HEK293 (cell line): ENCODE measurements around the gene ARHGAP33.

Experiments used
- HIC1 ChIP-seq: fragments of 450-650 bp; formaldehyde crosslinking; IDR thresholded peaks from 2 replicates; pipeline ENCODE4 v1.5.1; 2016; ENCODE audit warnings: missing biosample characterization, missing genetic modification characterization
- HOXC10 ChIP-seq: sonication (generic); formaldehyde crosslinking; IDR thresholded peaks from 2 replicates; pipeline ENCODE4 v1.8.1; 2023; ENCODE audit warnings: mild to moderate bottlenecking, missing genetic modification reagents
- SP3 ChIP-seq: fragments of 450-650 bp; formaldehyde crosslinking; IDR thresholded peaks from 2 replicates; pipeline ENCODE4 v1.5.1; 2016; ENCODE audit warnings: missing biosample characterization, missing genetic modification characterization
- YY1 ChIP-seq: fragments of 450-650 bp; formaldehyde crosslinking; IDR thresholded peaks from 2 replicates; pipeline ENCODE4 v1.5.1; 2018; ENCODE audit warnings: missing biosample characterization, missing genetic modification characterization
- ZBTB17 ChIP-seq: fragments of 450-650 bp; formaldehyde crosslinking; IDR thresholded peaks from 2 replicates; pipeline ENCODE4 v1.5.1; 2016; ENCODE audit warnings: missing biosample characterization, missing genetic modification characterization
- ZBTB6 ChIP-seq: fragments of 450-650 bp; formaldehyde crosslinking; IDR thresholded peaks from 2 replicates; pipeline ENCODE4 v1.5.1; 2017; ENCODE audit warnings: missing biosample characterization, missing genetic modification characterization
- ZBTB7A ChIP-seq: fragments of 450-650 bp; formaldehyde crosslinking; IDR thresholded peaks from 2 replicates; pipeline ENCODE4 v1.5.1; 2016; ENCODE audit warnings: low read depth, missing biosample characterization, missing genetic modification characterization
- ZNF121 ChIP-seq: fragments of 450-650 bp; formaldehyde crosslinking; IDR thresholded peaks from 2 replicates; pipeline ENCODE4 v1.5.1; 2016; ENCODE audit warnings: missing biosample characterization, missing genetic modification characterization
- ZNF148 ChIP-seq: fragments of 450-650 bp; formaldehyde crosslinking; IDR thresholded peaks from 2 replicates; pipeline ENCODE4 v1.5.0; 2017; ENCODE audit warnings: missing biosample characterization, missing genetic modification characterization, borderline replicate concordance
- ZNF16 ChIP-seq: fragments of 450-650 bp; formaldehyde crosslinking; IDR thresholded peaks from 2 replicates; pipeline ENCODE4 v1.5.1; 2016; ENCODE audit warnings: low read depth, missing biosample characterization, missing genetic modification characterization
- ZNF184 ChIP-seq: fragments of 450-650 bp; IDR thresholded peaks from 2 replicates; pipeline ENCODE4 v1.5.1; 2018; ENCODE audit warnings: missing biosample characterization, mild to moderate bottlenecking, missing genetic modification characterization
- ZNF202 ChIP-seq: fragments of 450-650 bp; formaldehyde crosslinking; IDR thresholded peaks from 2 replicates; pipeline ENCODE4 v1.5.1; 2016; ENCODE audit warnings: missing biosample characterization, missing genetic modification characterization, borderline replicate concordance
- ZNF211 ChIP-seq: fragments of 450-650 bp; formaldehyde crosslinking; IDR thresholded peaks from 2 replicates; pipeline ENCODE4 v1.5.1; 2016; ENCODE audit warnings: low read depth, missing biosample characterization, missing genetic modification characterization
- ZNF214 ChIP-seq: fragments of 450-650 bp; formaldehyde crosslinking; IDR thresholded peaks from 2 replicates; pipeline ENCODE4 v1.5.1; 2017; ENCODE audit warnings: missing biosample characterization, mild to moderate bottlenecking, missing genetic modification characterization, borderline replicate concordance
- ZNF248 ChIP-seq: fragments of 450-650 bp; formaldehyde crosslinking; IDR thresholded peaks from 2 replicates; pipeline ENCODE4 v1.5.1; 2017; ENCODE audit warnings: missing biosample characterization, missing genetic modification characterization
- ZNF26 ChIP-seq: fragments of 450-650 bp; formaldehyde crosslinking; IDR thresholded peaks from 2 replicates; pipeline ENCODE4 v1.5.1; 2016; ENCODE audit warnings: missing biosample characterization, missing genetic modification characterization
- ZNF266 ChIP-seq: fragments of 450-650 bp; formaldehyde crosslinking; IDR thresholded peaks from 2 replicates; pipeline ENCODE4 v1.5.1; 2016; ENCODE audit warnings: missing biosample characterization, missing genetic modification characterization, low read depth
- ZNF292 ChIP-seq: fragments of 450-650 bp; formaldehyde crosslinking; IDR thresholded peaks from 2 replicates; pipeline ENCODE4 v1.5.1; 2016; ENCODE audit warnings: low read depth, missing biosample characterization, missing genetic modification characterization, borderline replicate concordance
- ZNF350 ChIP-seq: fragments of 450-650 bp; formaldehyde crosslinking; IDR thresholded peaks from 2 replicates; pipeline ENCODE4 v1.5.0; 2017; ENCODE audit warnings: missing biosample characterization, mild to moderate bottlenecking, missing genetic modification characterization
- ZNF433 ChIP-seq: fragments of 450-650 bp; formaldehyde crosslinking; IDR thresholded peaks from 2 replicates; pipeline ENCODE4 v1.5.1; 2016; ENCODE audit warnings: missing biosample characterization, missing genetic modification characterization, low read depth
- ZNF530 ChIP-seq: fragments of 450-650 bp; formaldehyde crosslinking; IDR thresholded peaks from 2 replicates; pipeline ENCODE4 v1.5.1; 2016; ENCODE audit warnings: low read depth, missing biosample characterization, missing genetic modification characterization
- ZNF544 ChIP-seq: fragments of 450-650 bp; formaldehyde crosslinking; IDR thresholded peaks from 2 replicates; pipeline ENCODE4 v1.5.0; 2017; ENCODE audit warnings: missing biosample characterization, missing genetic modification characterization
- ZNF580 ChIP-seq: fragments of 450-650 bp; formaldehyde crosslinking; IDR thresholded peaks from 2 replicates; pipeline ENCODE4 v1.5.1; 2016; ENCODE audit warnings: missing biosample characterization, missing genetic modification characterization
- ZNF785 ChIP-seq: fragments of 450-650 bp; formaldehyde crosslinking; IDR thresholded peaks from 2 replicates; pipeline ENCODE4 v1.5.1; 2016; ENCODE audit warnings: missing biosample characterization, missing genetic modification characterization
- ZSCAN16 ChIP-seq: fragments of 450-650 bp; formaldehyde crosslinking; IDR thresholded peaks from 2 replicates; pipeline ENCODE4 v1.5.1; 2016; ENCODE audit warnings: missing biosample characterization, missing genetic modification characterization

Gene ARHGAP33

GRCh38 chr19:35811317-35812219 is 36.2 kb downstream of the ARHGAP33 start (continued):
- no peak for TF ChIP-seq ZNF530 (tag by site-specific recombination)
- TF ChIP-seq ZNF266 = no peak
- no peak for TF ChIP-seq HIC1
- no peak for TF ChIP-seq ZNF121
- no peak for TF ChIP-seq ZNF211 (tag by site-specific recombination)
- TF ChIP-seq ZNF580 (tag by site-specific recombination) = no peak
- TF ChIP-seq ZNF544 (tag by site-specific recombination) = no peak
- TF ChIP-seq ZNF16 (tag by site-specific recombination) = no peak
- no peak for TF ChIP-seq ZSCAN16
- TF ChIP-seq ZNF248 = no peak
- TF ChIP-seq SP3 (tag by site-specific recombination) = no peak
- no peak for TF ChIP-seq HOXC10 (CRISPR knock-in tag)
- no peak for TF ChIP-seq ZNF214 (tag by site-specific recombination)
- no peak for TF ChIP-seq ZNF350 (tag by site-specific recombination)
- TF ChIP-seq ZNF26 (tag by site-specific recombination) = no peak
- TF ChIP-seq ZBTB17 (tag by site-specific recombination) = peak; percentile 95
- no peak for TF ChIP-seq ZNF202 (tag by site-specific recombination)
- TF ChIP-seq ZNF292 (tag by site-specific recombination) = no peak
- TF ChIP-seq ZNF148 = no peak
- no peak for TF ChIP-seq ZNF785 (tag by site-specific recombination)
- no peak for TF ChIP-seq ZBTB6 (tag by site-specific recombination)
- TF ChIP-seq ZNF184 (tag by site-specific recombination) = no peak
- TF ChIP-seq ZNF433 (tag by site-specific recombination) = no peak
- 0 out of 2 replicates have a peak, but pooled peaks have one; percentile 51 for TF ChIP-seq ZBTB7A (tag by site-specific recombination)
- TF ChIP-seq YY1 = no peak
